NCI-H1436 (cell line): ENCODE measurements around the gene FLYWCH2.
"Not testable (repeated sequence)": the region's sequence is repeated elsewhere in the genome, so short reads cannot be mapped to it uniquely, and the experiment has no call there.

Experiments
- DNase-seq: peaks from one replicate; lab custom pipeline; 2025; lab: John Stamatoyannopoulos, UW

FLYWCH2 gene

DNA sequence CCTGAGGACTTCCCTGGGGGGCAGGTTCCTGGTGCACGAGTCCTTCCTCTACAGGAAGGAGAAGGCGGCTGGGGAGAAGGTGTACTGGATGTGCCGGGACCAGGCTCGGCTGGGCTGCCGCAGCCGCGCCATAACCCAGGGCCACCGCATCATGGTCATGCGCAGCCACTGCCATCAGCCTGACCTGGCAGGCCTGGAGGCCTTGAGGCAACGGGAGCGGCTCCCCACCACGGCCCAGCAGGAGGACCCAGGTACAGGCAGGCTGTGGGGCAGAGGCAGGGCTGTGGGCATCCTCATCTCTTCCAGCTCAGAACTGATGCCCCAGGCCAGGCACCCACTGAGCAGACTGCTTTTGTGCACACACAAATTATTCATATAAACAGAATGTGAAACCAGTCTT lies 55.2 kb downstream of the FLYWCH2 start:
- DNase-seq = no peak

DNA sequence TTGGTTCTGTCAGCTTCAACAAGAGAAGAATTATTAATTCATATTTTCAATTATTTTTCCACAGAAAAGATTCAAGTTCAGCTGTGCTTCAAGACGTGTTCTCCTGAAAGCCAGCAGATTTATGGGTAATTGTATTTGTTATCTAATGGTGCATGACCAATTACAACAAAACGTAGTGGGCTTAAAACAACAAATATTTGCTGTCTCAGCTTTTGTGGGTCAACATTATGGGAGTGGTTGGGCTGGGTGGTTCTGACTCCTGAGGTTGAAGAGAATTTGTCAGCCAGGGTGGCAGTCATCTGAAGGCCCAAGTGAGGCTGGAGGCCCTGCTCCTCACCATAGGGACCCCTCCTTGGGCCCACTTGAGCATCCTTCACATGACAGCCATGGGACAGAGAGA lies 57.0 kb downstream of the FLYWCH2 start:
- DNase-seq = no peak

DNA sequence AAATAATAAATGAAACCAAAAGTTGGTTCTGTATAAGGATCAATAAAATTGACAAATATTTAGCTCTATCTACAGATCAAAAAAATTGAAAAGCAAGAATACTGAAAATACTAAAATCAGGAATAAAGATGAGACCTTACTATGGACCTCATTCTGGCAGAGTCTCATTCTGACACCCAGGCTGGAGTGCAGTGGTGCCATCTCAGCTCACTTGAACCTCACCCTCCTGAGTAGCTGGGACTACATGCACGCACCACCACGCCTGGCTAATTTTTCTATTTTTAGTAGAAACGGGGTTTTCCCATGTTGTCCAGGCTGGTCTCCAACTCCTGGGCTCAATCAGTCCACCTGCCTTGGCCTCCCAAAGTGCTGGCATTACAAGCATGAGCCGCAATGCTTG lies 59.0 kb downstream of the FLYWCH2 start:
- no peak for DNase-seq

DNA sequence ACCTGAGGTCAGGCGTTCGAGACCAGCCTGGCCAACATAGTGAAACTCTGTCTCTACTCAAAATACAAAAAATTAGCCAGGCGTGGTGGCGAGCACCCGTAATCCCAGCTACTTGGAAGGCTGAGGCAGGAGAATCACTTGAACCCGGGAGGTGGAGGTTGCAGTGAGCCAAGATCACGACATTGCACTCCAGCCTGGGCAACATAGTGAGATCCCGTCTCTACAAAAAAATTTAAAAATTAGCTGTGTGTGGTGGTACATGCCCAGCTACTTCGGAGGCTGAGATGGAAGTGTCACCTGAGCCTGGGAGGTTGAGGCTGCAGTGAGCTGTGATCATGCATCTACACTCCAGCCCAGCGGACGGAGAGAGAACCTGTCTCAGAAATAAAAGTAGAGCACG lies 60.7 kb downstream of the FLYWCH2 start:
- not testable (repeated sequence) for DNase-seq

DNA sequence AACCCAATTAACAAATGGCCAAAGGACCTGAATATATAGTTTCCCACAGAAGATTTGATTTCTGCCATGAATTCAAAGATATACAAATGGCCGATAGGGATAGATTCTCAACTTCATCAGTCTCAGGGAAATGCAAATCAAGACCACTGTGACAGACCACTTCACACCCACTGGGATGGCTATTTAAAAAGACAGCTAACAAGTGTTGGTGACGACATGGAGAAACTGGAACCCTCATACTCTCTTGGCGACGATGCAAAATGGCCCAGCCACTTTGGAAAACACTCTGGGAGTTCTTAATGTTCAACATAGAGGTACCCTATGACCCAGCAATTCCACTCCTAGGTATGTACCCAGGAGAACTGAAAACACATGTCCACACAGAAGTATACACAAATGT lies 63.6 kb downstream of the FLYWCH2 start:
- no peak for DNase-seq
